B cell (primary cell): ENCODE measurements around the gene HOMER2. TPM values are rescaled to one million over a fixed set of nuclear protein-coding genes. Genes with fewer than 3 reads are reported as not detected.
"Not testable (repeated sequence)": the region's sequence is repeated elsewhere in the genome, so short reads cannot be mapped to it uniquely, and the experiment has no call there.

ENCODE experiments used
- ATAC-seq: fragments of 200-7000 bp; cut with Tn5 transposase; one replicate; pipeline ENCODE4 v1.10.0; 2021; ENCODE audit warnings: low read depth, mild to moderate bottlenecking, moderate number of reproducible peaks, moderate library complexity
- CTCF ChIA-PET: fragments of 350-600 bp; sonication (Branson Sonifier 250); formaldehyde crosslinking; loops from one replicate; lab custom pipeline; 2021; ENCODE audit warnings: antibody characterized with exemption, inconsistent platforms; lab: Charles Lee
- POLR2A ChIA-PET: fragments of 350-600 bp; sonication (Branson Sonifier 250); formaldehyde crosslinking; loops from one replicate; lab custom pipeline; 2021; ENCODE audit warnings: antibody characterized with exemption; lab: Charles Lee
- DNase-seq: peaks from one replicate; pipeline ENCODE4 v3.0.0; 2013
- H2AFZ ChIP-seq: 2 replicates; pipeline ENCODE4 v1.6.1; 2012; ENCODE audit warnings: mild to moderate bottlenecking, low read depth, low read length; ENCODE audit not compliant: insufficient read depth, poor library complexity, severe bottlenecking
- H3K27ac ChIP-seq, 2 donors: 1 replicate in 1 of 2; 2 replicates in 1 of 2; pipeline ENCODE4 v1.5.1; 2012 to 2013; ENCODE audit warnings: low read length in 2 of 2, mild to moderate bottlenecking in 2 of 2, moderate library complexity in 1 of 2
- H3K27me3 ChIP-seq, 4 experiments: fragments of 200-600 bp in 1 of 4; sonication (generic) in 1 of 4; replicated peaks in 1 of 4; 1 replicate in 2 of 4; 2 replicates in 2 of 4; pipeline versions ENCODE4 v1.6.1 to v1.7.0; 2013 to 2016; ENCODE audit warnings: low read length in 3 of 4, mild to moderate bottlenecking in 2 of 4, mixed read lengths in 1 of 4, moderate library complexity in 1 of 4; ENCODE audit not compliant: insufficient read depth in 4 of 4, control insufficient read depth in 3 of 4; ENCODE audit errors: control extremely low read depth in 1 of 4
- H3K36me3 ChIP-seq, 2 experiments: replicated peaks in 1 of 2; 1 replicate in 1 of 2; 2 replicates in 1 of 2; pipeline versions ENCODE4 v1.6.1 to v1.7.1; 2013; ENCODE audit warnings: low read length in 1 of 2; ENCODE audit not compliant: insufficient read depth in 2 of 2, control insufficient read depth in 1 of 2; ENCODE audit errors: control extremely low read depth in 1 of 2, extremely low read depth in 1 of 2
- H3K4me1 ChIP-seq, 2 donors: fragments of 200-600 bp in 1 of 2; sonication (generic) in 1 of 2; 1 replicate in 1 of 2; 2 replicates in 1 of 2; pipeline versions ENCODE4 v1.5.1 to v1.6.1; 2013 to 2017; ENCODE audit warnings: low read length in 2 of 2; ENCODE audit not compliant: control insufficient read depth in 2 of 2, insufficient read depth in 2 of 2
- H3K4me2 ChIP-seq: replicated peaks from 2 replicates; pipeline ENCODE3; 2012; ENCODE audit warnings: mild to moderate bottlenecking, low read depth, low read length; ENCODE audit not compliant: poor library complexity, severe bottlenecking
- H3K4me3 ChIP-seq, 5 experiments: fragments of 200-600 bp in 1 of 5; sonication (generic) in 1 of 5; 1 replicate in 3 of 5; 2 replicates in 2 of 5; pipeline versions ENCODE4 v1.5.1 to v1.7.0; 2011 to 2016; ENCODE audit warnings: low read length in 4 of 5, mild to moderate bottlenecking in 4 of 5, low read depth in 2 of 5, control low read depth in 1 of 5, moderate library complexity in 1 of 5; ENCODE audit not compliant: insufficient read depth in 1 of 5; ENCODE audit errors: control extremely low read depth in 1 of 5, extremely low read depth in 1 of 5
- H3K79me2 ChIP-seq: fragments of 200-600 bp; sonication (generic); one replicate; pipeline ENCODE4 v1.6.0; 2016; ENCODE audit warnings: low read length; ENCODE audit not compliant: control insufficient read depth, insufficient read depth
- H3K9ac ChIP-seq: fragments of 200-600 bp; sonication (generic); 2 replicates; pipeline ENCODE4 v1.6.1; 2017; ENCODE audit warnings: mild to moderate bottlenecking, low read length, moderate library complexity
- H3K9me3 ChIP-seq, 3 donors: one replicate each; pipeline versions ENCODE4 v1.6.1 to v1.7.1; 2013; ENCODE audit warnings: low read length in 2 of 3; ENCODE audit not compliant: control insufficient read depth in 2 of 3, insufficient read depth in 1 of 3; ENCODE audit errors: control extremely low read depth in 1 of 3
- H4K20me1 ChIP-seq: 2 replicates; pipeline ENCODE4 v1.6.0; 2012; ENCODE audit warnings: mild to moderate bottlenecking, low read length; ENCODE audit not compliant: insufficient read depth, control insufficient read depth, poor library complexity, severe bottlenecking
- H3K27ac Mint-ChIP-seq: one replicate; pipeline ENCODE4 v1.8.0; 2021; ENCODE audit warnings: mixed read lengths
- H3K27me3 Mint-ChIP-seq: one replicate; pipeline ENCODE4 v1.8.0; 2021; ENCODE audit warnings: mixed read lengths
- H3K4me1 Mint-ChIP-seq: one replicate; pipeline ENCODE4 v1.8.0; 2021; ENCODE audit warnings: mixed read lengths
- H3K4me3 Mint-ChIP-seq: one replicate; pipeline ENCODE4 v1.8.0; 2021; ENCODE audit warnings: mixed read lengths
- H3K9me3 Mint-ChIP-seq: one replicate; pipeline ENCODE4 v1.8.0; 2022; ENCODE audit warnings: mixed read lengths; ENCODE audit not compliant: insufficient read depth
- CTCF ChIP-seq: fragments of 200-600 bp; IDR thresholded peaks from one replicate; pipeline ENCODE4 v1.8.0; 2022; ENCODE audit warnings: antibody characterized with exemption, mild to moderate bottlenecking
- EZH2 ChIP-seq: IDR thresholded peaks from 2 replicates; pipeline ENCODE4 v1.6.1; 2012; ENCODE audit warnings: borderline replicate concordance, low read depth, mild to moderate bottlenecking, moderate library complexity, low read length; ENCODE audit not compliant: insufficient read depth, poor library complexity, severe bottlenecking
- WGBS: methylation state at CpG from one replicate; pipeline ENCODE4 v1.1.5; 2013; ENCODE audit warnings: missing lambda C conversion rate; ENCODE audit not compliant: insufficient coverage; 5-methylcytosine and 5-hydroxymethylcytosine counted together
- intact Hi-C: fragments of 100-400 bp; cut with micrococcal nuclease; formaldehyde crosslinking; loops from one replicate; pipeline ENCODE4 v1.10.0; 2022
- polyA plus RNA-seq: library from polyadenylated mRNA; depleted of rRNA; stranded (reverse); fragments of >200 nt; gene quantifications from 2 replicates; pipeline ENCODE4 v1.2.3, GENCODE V29; 2012
- total RNA-seq, 2 donors: library from RNA; stranded (reverse); fragments of 120-200 nt in 1 of 2; gene quantifications; 1 replicate in 1 of 2; 2 replicates in 1 of 2; pipeline versions ENCODE4 v1.2.3 to v1.2.4, GENCODE V29; 2013 to 2022

Gene HOMER2
- total and polyA plus RNA-seq, 2 donors (not counting 1 experiment from before 2014, with no cell fraction given), result 5.7 to 19.5 TPM

DNA sequence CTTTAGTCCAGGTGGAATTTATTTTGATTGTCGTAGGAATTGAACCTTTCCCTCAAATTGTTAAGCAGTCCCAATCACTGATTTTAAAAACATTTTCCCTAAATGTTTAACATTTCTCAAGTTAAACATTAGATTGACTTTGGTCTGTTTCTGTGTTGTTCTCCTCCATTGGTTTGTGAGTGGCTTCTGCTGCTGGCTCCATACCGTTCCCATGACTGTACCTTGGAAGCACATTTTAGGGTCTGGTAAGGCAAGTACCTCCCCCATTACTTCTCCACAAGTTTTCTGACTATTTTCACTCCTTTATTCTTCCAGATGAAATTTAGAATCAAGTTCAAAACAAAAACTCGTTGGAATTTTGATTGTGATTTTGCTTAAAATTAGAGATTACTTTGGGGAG lies 131.1 kb downstream of the HOMER2 start:
- H3K9me3 Mint-ChIP-seq, H3K4me2 ChIP-seq, H3K4me1 ChIP-seq, H3K4me3 ChIP-seq, POLR2A ChIA-PET, H3K4me3 Mint-ChIP-seq, H3K27me3 ChIP-seq, CTCF ChIA-PET, intact Hi-C loops, H3K9ac ChIP-seq, DNase-seq, H3K27ac Mint-ChIP-seq, H3K27ac ChIP-seq, H3K27me3 Mint-ChIP-seq, ATAC-seq, H3K4me1 Mint-ChIP-seq, H2AFZ ChIP-seq, H3K9me3 ChIP-seq: not testable (repeated sequence)
- WGBS, result no CpG with 5 or more reads among the region's 3 CpGs
- Histone ChIP-seq H3K36me3 (peaks cover 6 to 78% of the 10 kb centered on the region in 2 experiments), H4K20me1 (peaks cover 30% of the 10 kb centered on the region), H3K79me2 (peaks cover 23% of the 10 kb centered on the region)

GRCh38 chr15:82820128-82820527 lies 132.4 kb downstream of the HOMER2 start:
- POLR2A ChIA-PET, result no interaction called here
- Histone ChIP-seq H3K27me3 (no peaks in the 10 kb centered on the region), H3K9me3 (peaks cover 0 to 4% (median 0%) of the 10 kb centered on the region in 3 donors), H3K36me3 (peaks cover 8 to 79% of the 10 kb centered on the region in 2 experiments), H4K20me1 (peaks cover 25% of the 10 kb centered on the region), H2AFZ (no peak overlapping the region), H3K27ac (no peak overlapping the region), H3K4me3 (no peak overlapping the region), H3K79me2 (peaks cover 35% of the 10 kb centered on the region), H3K4me1 (no peaks in the 10 kb centered on the region), H3K9ac (no peak overlapping the region), H3K4me2 (no peak overlapping the region)
- CTCF ChIA-PET, result no interaction called here
- H3K9me3 Mint-ChIP-seq, result no peaks in the 10 kb centered on the region
- no peaks in the 10 kb centered on the region for H3K27me3 Mint-ChIP-seq
- TF ChIP-seq EZH2 (no peak), CTCF (no peak)
- no peak overlapping the region for H3K4me3 Mint-ChIP-seq
- DNase-seq, result no peak
- no peak for ATAC-seq
- intact Hi-C loops, result no loop called here
- H3K4me1 Mint-ChIP-seq, result peaks cover 5% of the 10 kb centered on the region
- no peak overlapping the region for H3K27ac Mint-ChIP-seq
